Hepatocyte (in vitro differentiated cells): ENCODE measurements around the gene CDHR2. TPM values are rescaled to one million over a fixed set of nuclear protein-coding genes. Genes with fewer than 3 reads are reported as not detected.
A peak's percentile ranks its signal among the peaks of the same experiment; 100 is the strongest.

Experiments
- DNase-seq: peaks from one replicate; pipeline ENCODE4 v3.0.0-alpha.2; 2016; ENCODE audit warnings: low spot score
- H2AFZ ChIP-seq: fragments of 200-600 bp; sonication (generic); 2 replicates; pipeline ENCODE4 v1.6.0; 2016; ENCODE audit warnings: antibody characterized with exemption, mild to moderate bottlenecking
- H3K27ac ChIP-seq: fragments of 200-600 bp; sonication (generic); 2 replicates; pipeline ENCODE4 v1.5.1; 2016; ENCODE audit warnings: mild to moderate bottlenecking
- H3K27me3 ChIP-seq: fragments of 200-600 bp; sonication (generic); 2 replicates; pipeline ENCODE4 v1.6.1; 2016
- H3K36me3 ChIP-seq: fragments of 200-600 bp; sonication (generic); replicated peaks from 2 replicates; pipeline ENCODE4 v1.5.1; 2016; ENCODE audit warnings: low read depth; ENCODE audit not compliant: insufficient read depth
- H3K4me1 ChIP-seq: fragments of 200-600 bp; sonication (generic); 2 replicates; pipeline ENCODE4 v1.5.1; 2016; ENCODE audit warnings: mild to moderate bottlenecking, moderate library complexity; ENCODE audit not compliant: insufficient read depth
- H3K4me2 ChIP-seq: fragments of 200-600 bp; sonication (generic); 2 replicates; pipeline ENCODE4 v1.6.0; 2016
- H3K4me3 ChIP-seq: fragments of 200-600 bp; sonication (generic); 2 replicates; pipeline ENCODE4 v1.5.1; 2016; ENCODE audit warnings: mild to moderate bottlenecking
- H3K79me2 ChIP-seq: fragments of 200-600 bp; sonication (generic); 2 replicates; pipeline ENCODE4 v1.6.0; 2017; ENCODE audit warnings: mild to moderate bottlenecking
- H3K9me2 ChIP-seq: fragments of 200-600 bp; sonication (generic); replicated peaks from 2 replicates; pipeline ENCODE4 v1.6.0; 2017; ENCODE audit warnings: mild to moderate bottlenecking; ENCODE audit not compliant: insufficient read depth
- H3K9me3 ChIP-seq: fragments of 200-600 bp; sonication (generic); 2 replicates; pipeline ENCODE4 v1.5.1; 2016; ENCODE audit warnings: low read depth, mild to moderate bottlenecking
- H4K20me1 ChIP-seq: fragments of 200-600 bp; sonication (generic); 2 replicates; pipeline ENCODE4 v1.6.0; 2016; ENCODE audit warnings: mild to moderate bottlenecking; ENCODE audit not compliant: insufficient read depth, poor library complexity, severe bottlenecking
- CTCF ChIP-seq: fragments of 200-600 bp; sonication (generic); IDR thresholded peaks from 2 replicates; pipeline ENCODE4 v1.5.1; 2016; ENCODE audit warnings: antibody characterized with exemption, mild to moderate bottlenecking; ENCODE audit not compliant: poor library complexity
- EZH2 ChIP-seq: fragments of 200-600 bp; sonication (generic); IDR thresholded peaks from 2 replicates; pipeline ENCODE4 v1.6.1; 2016; ENCODE audit warnings: antibody characterized with exemption, mild to moderate bottlenecking, borderline replicate concordance
- EZH2phosphoT487 ChIP-seq: fragments of 200-600 bp; sonication (generic); IDR thresholded peaks from one replicate; pipeline ENCODE4 v1.6.1; 2018; ENCODE audit warnings: antibody characterized with exemption, mild to moderate bottlenecking, low read depth, moderate library complexity; ENCODE audit not compliant: unreplicated experiment, severe bottlenecking
- WGBS: methylation state at CpG from one replicate; pipeline ENCODE4 v1.1.6; 2016; ENCODE audit warnings: low lambda C conversion rate; ENCODE audit errors: missing lambda C conversion rate; 5-methylcytosine and 5-hydroxymethylcytosine counted together
- polyA plus RNA-seq: library from polyadenylated mRNA; unstranded; fragments of >200 nt; fragmentation: Nextera tagmentation; extraction: Ambion mirVana; gene quantifications from 2 replicates; pipeline ENCODE4 v1.2.1, GENCODE V29; 2016
- total RNA-seq: library from RNA; depleted of rRNA; stranded (reverse); fragments of >200 nt; gene quantifications from 2 replicates; pipeline ENCODE4 v1.2.3, GENCODE V29; 2014

Gene CDHR2
- total and polyA plus RNA-seq, 2 experiments from 2014 or later: 28.3 to 29.8 TPM

GRCh38 chr5:176578391-176578808, 29.3 kb downstream of the CDHR2 start:
- TF ChIP-seq EZH2phosphoT487: no peak
- TF ChIP-seq CTCF: peak; percentile 57
- TF ChIP-seq EZH2: no peak
- Histone ChIP-seq H3K36me3 (no peaks in the 10 kb centered on the region), H4K20me1 (no peaks in the 10 kb centered on the region), H3K27me3 (no peaks in the 10 kb centered on the region), H3K79me2 (no peaks in the 10 kb centered on the region), H3K4me2 (no peak overlapping the region), H3K9me2 (no peaks in the 10 kb centered on the region), H3K9me3 (no peaks in the 10 kb centered on the region), H3K4me1 (no peaks in the 10 kb centered on the region), H3K4me3 (no peak overlapping the region), H3K27ac (no peak overlapping the region), H2AFZ (no peak overlapping the region)
- 14% methylated on average over 15 of the region's 15 CpGs for WGBS
- DNase-seq: peak; percentile 86

DNA sequence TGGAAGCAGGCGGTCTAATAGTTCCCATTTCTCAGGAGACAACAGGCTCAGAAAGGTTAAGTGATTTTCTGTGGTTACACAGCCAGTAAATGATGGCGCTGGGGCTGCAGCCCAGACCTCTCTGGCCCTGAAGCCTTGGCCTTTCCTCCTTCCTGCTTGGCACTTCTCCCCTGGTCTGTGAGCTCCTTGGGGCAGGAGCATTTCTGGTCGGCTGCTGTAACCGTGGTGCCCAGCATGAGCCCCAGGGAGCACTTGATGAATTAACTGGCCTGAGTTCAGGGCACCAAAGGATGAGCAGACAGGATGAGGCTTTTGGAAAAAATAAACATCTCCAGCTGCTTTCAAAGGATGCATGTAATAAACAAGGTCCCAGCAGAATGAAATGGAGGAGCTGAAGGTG, 30.2 kb downstream of the CDHR2 start:
- TF ChIP-seq CTCF (no peak), EZH2phosphoT487 (no peak), EZH2 (no peak)
- Histone ChIP-seq H3K27ac (no peak overlapping the region), H3K4me2 (no peak overlapping the region), H3K27me3 (no peaks in the 10 kb centered on the region), H2AFZ (no peak overlapping the region), H3K4me3 (no peak overlapping the region), H3K9me3 (no peaks in the 10 kb centered on the region), H3K36me3 (no peaks in the 10 kb centered on the region), H3K9me2 (no peaks in the 10 kb centered on the region), H4K20me1 (no peaks in the 10 kb centered on the region), H3K79me2 (no peaks in the 10 kb centered on the region), H3K4me1 (no peaks in the 10 kb centered on the region)
- WGBS: 79% methylated on average over 4 of the region's 4 CpGs
- no peak for DNase-seq

GRCh38 chr5:176581361-176581760, 32.2 kb downstream of the CDHR2 start:
- Histone ChIP-seq H3K27me3 (no peaks in the 10 kb centered on the region), H2AFZ (no peak overlapping the region), H3K9me2 (no peaks in the 10 kb centered on the region), H3K79me2 (no peaks in the 10 kb centered on the region), H3K9me3 (no peaks in the 10 kb centered on the region), H3K4me2 (no peak overlapping the region), H4K20me1 (no peaks in the 10 kb centered on the region), H3K4me3 (no peak overlapping the region), H3K36me3 (no peaks in the 10 kb centered on the region), H3K27ac (no peak overlapping the region), H3K4me1 (no peaks in the 10 kb centered on the region)
- WGBS: 90% methylated on average over 12 of the region's 12 CpGs
- no peak for TF ChIP-seq CTCF
- no peak for TF ChIP-seq EZH2phosphoT487
- TF ChIP-seq EZH2: no peak
- no peak for DNase-seq

DNA sequence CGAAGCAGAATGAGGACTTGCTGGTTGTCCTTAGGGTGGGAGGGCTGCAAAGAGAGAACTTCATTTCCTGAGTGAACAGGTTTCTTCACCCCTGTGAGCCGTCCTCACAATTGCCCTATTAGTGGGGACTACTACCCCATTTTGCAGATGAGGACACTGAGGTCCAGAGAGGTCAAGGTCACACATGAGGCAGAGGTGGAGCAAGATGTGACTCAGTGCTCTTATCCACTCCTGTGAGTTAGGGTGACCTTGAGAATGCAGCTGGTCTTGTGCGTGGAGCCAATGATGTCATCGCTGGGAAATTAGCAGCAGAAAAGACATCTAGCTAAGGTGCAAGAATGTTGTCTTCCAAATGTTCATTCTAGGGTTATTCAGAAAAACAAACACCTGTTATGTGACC, 33.9 kb downstream of the CDHR2 start:
- no peak overlapping the region for H3K4me2 ChIP-seq
- no peak overlapping the region for H3K4me3 ChIP-seq
- WGBS: 89% methylated on average over 4 of the region's 4 CpGs
- no peaks in the 10 kb centered on the region for H3K36me3 ChIP-seq
- H3K27ac ChIP-seq: no peak overlapping the region
- no peaks in the 10 kb centered on the region for H3K9me2 ChIP-seq
- H3K27me3 ChIP-seq: no peaks in the 10 kb centered on the region
- no peaks in the 10 kb centered on the region for H3K79me2 ChIP-seq
- no peaks in the 10 kb centered on the region for H3K4me1 ChIP-seq
- no peak for TF ChIP-seq EZH2phosphoT487
- TF ChIP-seq CTCF: no peak
- no peak for TF ChIP-seq EZH2
- no peaks in the 10 kb centered on the region for H4K20me1 ChIP-seq
- no peak overlapping the region for H2AFZ ChIP-seq
- DNase-seq: no peak
- no peaks in the 10 kb centered on the region for H3K9me3 ChIP-seq
